ES-I3 (cell line): ENCODE measurements around the gene HIRA.

Source experiments
- H3K36me3 ChIP-seq: 2 replicates; pipeline ENCODE4 v1.6.1; 2013; ENCODE audit warnings: mild to moderate bottlenecking, low read length, control low read depth, moderate library complexity; ENCODE audit not compliant: insufficient read depth
- H3K4me1 ChIP-seq: 2 replicates; pipeline ENCODE4 v1.6.1; 2013; ENCODE audit warnings: mild to moderate bottlenecking, control low read depth, low read length; ENCODE audit not compliant: insufficient read depth
- H3K9ac ChIP-seq: 2 replicates; pipeline ENCODE4 v1.6.1; 2013; ENCODE audit warnings: low read depth, mild to moderate bottlenecking, low read length, moderate library complexity
- H3K9me3 ChIP-seq: 2 replicates; pipeline ENCODE4 v1.6.1; 2013; ENCODE audit warnings: mild to moderate bottlenecking, low read length, moderate library complexity; ENCODE audit not compliant: control insufficient read depth, insufficient read depth

HIRA gene

GRCh38 chr22:19469421-19469820, 37.9 kb upstream of the HIRA start:
- Histone ChIP-seq H3K9ac (no peak overlapping the region), H3K4me1 (no peaks in the 10 kb centered on the region), H3K9me3 (no peaks in the 10 kb centered on the region), H3K36me3 (peaks cover 37% of the 10 kb centered on the region)

GRCh38 chr22:19467912-19468311, 36.4 kb upstream of the HIRA start:
- Histone ChIP-seq H3K9ac (no peak overlapping the region), H3K4me1 (no peaks in the 10 kb centered on the region), H3K9me3 (no peaks in the 10 kb centered on the region), H3K36me3 (peaks cover 39% of the 10 kb centered on the region)

DNA sequence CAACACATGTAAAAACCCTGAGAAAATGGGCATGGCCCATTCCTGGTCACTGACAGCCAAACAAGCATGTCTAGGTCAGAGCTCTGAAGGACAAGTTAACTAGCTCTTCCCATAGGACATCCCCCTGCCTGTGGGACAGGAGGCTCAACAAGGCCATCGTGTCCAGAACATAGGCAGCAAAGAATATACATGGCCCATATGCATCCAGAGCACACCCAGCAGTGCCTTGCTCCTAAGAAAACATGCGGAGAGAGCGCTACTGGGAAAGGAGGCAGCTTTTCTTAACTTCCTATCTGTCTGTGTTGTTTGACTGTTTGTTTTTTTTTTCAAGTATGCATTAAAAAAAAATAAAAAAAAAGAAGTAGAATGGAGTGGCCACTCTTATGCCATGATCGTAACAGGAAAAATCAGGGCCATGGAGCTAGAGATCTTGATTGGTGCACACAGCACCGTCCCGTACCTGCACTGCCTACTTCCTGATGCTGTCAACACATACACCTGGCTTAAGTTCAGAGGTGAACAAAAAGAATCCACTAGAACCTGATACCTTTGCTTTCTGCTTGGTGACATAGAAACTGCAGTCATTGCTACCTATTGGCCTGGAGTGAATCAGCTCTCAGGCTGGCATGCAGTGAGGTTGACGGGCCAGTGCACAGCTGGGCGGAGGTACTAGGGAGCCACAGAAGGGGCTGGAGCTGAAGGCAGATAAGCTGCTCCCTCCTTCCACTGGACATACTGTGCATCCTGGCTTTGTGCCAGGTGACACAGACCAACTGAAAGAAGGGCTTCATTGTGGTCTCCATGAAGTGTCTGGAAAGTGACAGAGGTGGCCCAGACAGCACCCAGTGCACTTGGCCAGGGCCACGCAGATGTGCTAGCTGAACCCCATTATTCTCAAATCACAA, 35.6 kb upstream of the HIRA start:
- Histone ChIP-seq H3K9ac (no peak overlapping the region), H3K9me3 (no peaks in the 10 kb centered on the region), H3K4me1 (no peaks in the 10 kb centered on the region), H3K36me3 (peaks cover 35% of the 10 kb centered on the region)

DNA sequence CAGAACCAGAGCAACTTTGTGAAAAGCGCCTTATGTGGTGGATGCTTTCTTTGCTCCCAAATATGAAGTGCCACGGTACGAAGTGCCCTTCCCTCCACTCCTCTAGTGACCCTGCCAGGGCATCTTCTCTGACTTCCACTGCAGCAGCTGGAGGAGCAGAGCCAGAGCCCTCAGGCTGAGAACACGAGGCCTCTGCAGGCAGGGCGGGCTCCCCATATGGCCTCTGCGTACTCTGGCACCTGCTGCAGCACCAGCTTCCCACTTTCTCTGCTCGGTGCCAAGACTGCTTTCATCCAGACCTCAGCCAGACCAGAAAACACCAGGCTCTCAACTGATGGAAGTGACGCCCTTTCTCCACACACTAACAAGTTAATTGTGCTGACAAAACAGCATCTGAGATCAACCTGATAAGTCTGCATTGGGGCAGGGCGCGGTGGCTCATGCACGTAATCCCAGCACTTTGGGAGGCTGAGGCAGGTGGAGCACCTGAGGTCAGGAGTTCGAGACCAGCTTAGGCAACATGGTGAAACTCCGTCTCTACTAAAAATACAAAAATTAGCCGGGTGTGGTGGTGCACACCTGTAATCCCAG, 34.7 kb upstream of the HIRA start:
- H3K36me3 ChIP-seq: peaks cover 30% of the 10 kb centered on the region
- no peaks in the 10 kb centered on the region for H3K9me3 ChIP-seq
- no peak overlapping the region for H3K9ac ChIP-seq
- H3K4me1 ChIP-seq: no peaks in the 10 kb centered on the region

DNA sequence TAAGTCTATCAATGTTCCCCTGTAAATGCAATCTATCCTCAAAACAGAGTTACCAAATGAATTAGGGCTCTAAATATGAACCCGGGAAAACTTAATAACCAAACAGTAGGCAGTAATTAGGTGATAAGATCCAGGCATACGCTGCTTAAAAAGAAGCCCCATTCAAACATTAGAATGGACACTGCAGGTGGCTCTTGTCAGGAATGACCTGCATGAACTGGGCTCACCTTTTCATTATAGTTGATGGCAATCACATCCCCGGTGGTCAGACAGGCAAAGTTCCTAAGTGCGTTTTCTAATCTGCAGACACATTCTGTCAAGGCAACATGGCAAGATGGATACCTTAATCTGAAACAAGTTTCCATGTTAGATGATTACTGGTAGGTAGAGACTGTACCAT, 33.4 kb upstream of the HIRA start:
- Histone ChIP-seq H3K9me3 (no peaks in the 10 kb centered on the region), H3K4me1 (no peaks in the 10 kb centered on the region), H3K36me3 (peaks cover 26% of the 10 kb centered on the region), H3K9ac (no peak overlapping the region)

- Histone ChIP-seq H3K4me1 (no peaks in the 10 kb centered on the region), H3K36me3 (peaks cover 23% of the 10 kb centered on the region), H3K9me3 (no peaks in the 10 kb centered on the region), H3K9ac (no peak overlapping the region)
These were observed 33.0 kb upstream of the HIRA start for GRCh38 chr22:19464546-19464945.

- H3K9me3 ChIP-seq: no peaks in the 10 kb centered on the region
- H3K36me3 ChIP-seq: peaks cover 23% of the 10 kb centered on the region
- no peaks in the 10 kb centered on the region for H3K4me1 ChIP-seq
- H3K9ac ChIP-seq: no peak overlapping the region
These were observed 32.2 kb upstream of the HIRA start for GRCh38 chr22:19463491-19464469.

GRCh38 chr22:19463008-19463407, 31.5 kb upstream of the HIRA start:
- peaks cover 18% of the 10 kb centered on the region for H3K36me3 ChIP-seq
- no peak overlapping the region for H3K9ac ChIP-seq
- no peaks in the 10 kb centered on the region for H3K4me1 ChIP-seq
- H3K9me3 ChIP-seq: no peaks in the 10 kb centered on the region

DNA sequence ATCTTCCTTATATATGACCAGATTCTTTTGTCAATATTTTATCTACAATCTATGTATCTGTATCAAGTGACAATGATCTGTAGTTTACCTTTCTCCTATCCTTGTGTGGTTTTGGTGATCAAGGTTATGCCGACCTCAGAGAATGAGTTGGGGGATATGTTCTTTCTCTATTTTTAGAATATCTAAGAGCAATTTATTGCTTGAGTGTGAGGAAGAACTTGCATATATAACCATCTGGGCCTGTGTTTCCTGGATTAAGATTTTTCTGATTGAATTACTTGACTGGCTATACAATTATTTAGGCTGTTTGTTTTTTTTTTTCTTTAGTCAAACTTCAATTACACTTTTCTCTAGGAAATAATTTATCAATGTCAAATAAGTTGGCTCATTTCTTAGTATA, 30.0 kb upstream of the HIRA start:
- no peak overlapping the region for H3K9ac ChIP-seq
- H3K36me3 ChIP-seq: peaks cover 17% of the 10 kb centered on the region
- H3K4me1 ChIP-seq: no peaks in the 10 kb centered on the region
- no peaks in the 10 kb centered on the region for H3K9me3 ChIP-seq

- Histone ChIP-seq H3K36me3 (peaks cover 11% of the 10 kb centered on the region), H3K9me3 (no peaks in the 10 kb centered on the region), H3K9ac (no peak overlapping the region), H3K4me1 (no peaks in the 10 kb centered on the region)
These were observed 28.5 kb upstream of the HIRA start for GRCh38 chr22:19460036-19460435.

DNA sequence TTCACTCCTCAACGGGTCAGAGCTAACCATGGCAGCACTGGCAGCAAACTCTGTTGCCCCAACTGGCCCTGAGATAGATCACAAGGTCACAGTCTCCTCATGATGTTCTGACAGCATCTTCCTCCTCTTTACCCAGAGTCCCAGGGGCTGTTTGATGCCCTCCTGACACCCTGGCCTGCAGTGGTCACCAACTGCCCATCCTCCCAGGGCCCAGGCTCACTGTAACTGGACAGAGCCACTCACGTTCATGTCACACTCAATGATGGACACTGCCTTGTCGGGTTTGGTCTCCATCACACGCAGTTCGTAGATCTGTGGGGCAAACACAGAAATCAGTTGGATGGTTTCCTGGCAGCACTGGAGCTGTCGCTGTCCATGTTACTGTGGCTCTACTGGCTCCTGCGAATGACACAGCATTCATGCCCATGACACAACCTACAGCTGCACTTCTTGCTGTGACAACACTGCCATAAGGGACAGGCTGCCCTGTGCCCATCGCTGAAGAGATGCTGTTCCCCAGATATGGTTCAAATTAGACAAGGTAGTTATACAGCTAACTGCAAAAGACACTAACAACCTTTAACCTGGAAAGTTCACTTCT, 26.4 kb upstream of the HIRA start:
- Histone ChIP-seq H3K9me3 (no peaks in the 10 kb centered on the region), H3K4me1 (no peaks in the 10 kb centered on the region), H3K9ac (no peak overlapping the region), H3K36me3 (peaks cover 19% of the 10 kb centered on the region)

DNA sequence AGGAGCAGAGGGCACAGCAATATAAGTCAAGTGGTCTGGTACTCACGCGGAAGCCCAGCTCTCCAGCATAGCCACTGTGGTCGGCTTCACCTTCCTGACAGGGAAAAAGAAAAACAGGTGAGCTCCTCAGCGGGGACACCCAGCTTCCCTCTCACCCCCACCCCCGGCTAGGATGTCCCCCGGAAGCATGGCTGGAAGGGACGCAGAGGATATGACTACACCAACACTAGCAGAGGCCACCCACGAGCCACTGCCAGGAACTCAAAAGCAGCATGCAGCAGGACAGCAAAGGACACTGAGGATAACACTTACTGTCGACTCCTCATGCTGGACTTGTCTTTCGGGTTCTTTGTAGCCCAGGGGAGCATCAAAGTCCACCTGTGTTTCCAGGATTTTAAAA, 25.0 kb upstream of the HIRA start:
- Histone ChIP-seq H3K4me1 (no peaks in the 10 kb centered on the region), H3K9ac (no peak overlapping the region), H3K36me3 (peaks cover 32% of the 10 kb centered on the region), H3K9me3 (no peaks in the 10 kb centered on the region)

- no peaks in the 10 kb centered on the region for H3K4me1 ChIP-seq
- peaks cover 35% of the 10 kb centered on the region for H3K36me3 ChIP-seq
- H3K9ac ChIP-seq: no peak overlapping the region
- H3K9me3 ChIP-seq: no peaks in the 10 kb centered on the region
These were observed 24.2 kb upstream of the HIRA start for GRCh38 chr22:19455585-19456370.
